Panc1 (cell line): ENCODE measurements around the gene KLK5. TPM values are rescaled to one million over a fixed set of nuclear protein-coding genes. Genes with fewer than 3 reads are reported as not detected.
"Not testable (repeated sequence)": the region's sequence is repeated elsewhere in the genome, so short reads cannot be mapped to it uniquely, and the experiment has no call there.

Experiments used
- ATAC-seq: fragments of 200-7000 bp; cut with Tn5 transposase; 2 replicates; pipeline ENCODE4 v1.9.1; 2020; ENCODE audit warnings: mild to moderate bottlenecking, moderate library complexity
- BruUV-seq: library from RNA; stranded (reverse); fragments of 400-500 nt; replicated peaks from 2 replicates; lab custom pipeline; 2021; lab: Mats Ljungman, UMichigan
- CTCF ChIA-PET: fragments of 300-600 bp; sonication (Branson Sonifier 250); formaldehyde crosslinking; loops from one replicate; lab custom pipeline; 2022; ENCODE audit warnings: antibody characterized with exemption; lab: Charles Lee
- POLR2A ChIA-PET: fragments of 300-600 bp; sonication (Branson Sonifier 250); formaldehyde crosslinking; loops from one replicate; lab custom pipeline; 2022; ENCODE audit warnings: antibody characterized with exemption; lab: Charles Lee
- DNase-seq: peaks from one replicate; pipeline ENCODE4 v3.0.0-alpha.2; 2010; ENCODE audit warnings: low read depth, low spot score
- H3K27ac ChIP-seq: 2 replicates; pipeline ENCODE4 v1.5.1; 2011; ENCODE audit warnings: mild to moderate bottlenecking, low read length, inconsistent platforms
- H3K27me3 ChIP-seq: fragments of 200-500 bp; sonication (Bioruptor generic); 2 replicates; pipeline ENCODE4 v1.6.0; 2014; ENCODE audit warnings: low read length, inconsistent platforms; ENCODE audit not compliant: control insufficient read depth, insufficient read depth
- H3K36me3 ChIP-seq: fragments of 200-500 bp; sonication (Bioruptor generic); 2 replicates; pipeline ENCODE4 v1.5.1; 2014; ENCODE audit warnings: inconsistent platforms, mild to moderate bottlenecking, low read length, moderate library complexity; ENCODE audit not compliant: control insufficient read depth, insufficient read depth
- H3K4me1 ChIP-seq: 2 replicates; pipeline ENCODE4 v1.5.1; 2011; ENCODE audit warnings: inconsistent platforms, mild to moderate bottlenecking, low read length, moderate library complexity; ENCODE audit not compliant: control insufficient read depth, insufficient read depth
- H3K4me3 ChIP-seq, 2 experiments: 2 replicates each; pipeline ENCODE4 v1.5.1; 2011 to 2012; ENCODE audit warnings: low read depth in 2 of 2, low read length in 2 of 2, mild to moderate bottlenecking in 2 of 2, inconsistent platforms in 1 of 2, moderate library complexity in 1 of 2
- H3K9me3 ChIP-seq: fragments of 200-500 bp; sonication (Bioruptor generic); 2 replicates; pipeline ENCODE4 v1.5.1; 2014; ENCODE audit warnings: low read depth, mild to moderate bottlenecking, inconsistent platforms, low read length, moderate library complexity; ENCODE audit not compliant: control insufficient read depth, insufficient read depth
- POLR2AphosphoS5 ChIP-seq: IDR thresholded peaks from 2 replicates; pipeline ENCODE4 v1.6.1; 2012; ENCODE audit warnings: mild to moderate bottlenecking, low read depth, low read length, moderate library complexity
- SIN3A ChIP-seq: IDR thresholded peaks from 2 replicates; pipeline ENCODE4 v1.6.1; 2012; ENCODE audit warnings: low read depth, mild to moderate bottlenecking, low read length, moderate library complexity, borderline replicate concordance; ENCODE audit not compliant: insufficient read depth
- TCF7L2 ChIP-seq: IDR thresholded peaks from 2 replicates; pipeline ENCODE4 v1.6.1; 2011; ENCODE audit warnings: mild to moderate bottlenecking, low read depth, low read length, inconsistent platforms
- in situ Hi-C: cut with HindIII; loops from 2 replicates; pipeline ENCODE4 v1.10.0; 2016; ENCODE audit warnings: low sequenced_read_pairs, low pct_unique_long_range_greater_than_20kb
- intact Hi-C: fragments of 100-400 bp; cut with micrococcal nuclease; formaldehyde crosslinking; loops from one replicate; pipeline ENCODE4 v1.10.0; 2022; ENCODE audit not compliant: unreplicated experiment
- total RNA-seq: library from RNA; stranded (reverse); gene quantifications from one replicate; pipeline ENCODE4 v1.2.1, GENCODE V29; 2021; ENCODE audit not compliant: unreplicated experiment
- TF ChIP-seq, protein P1 (sequence below): fragments of 450-650 bp; IDR thresholded peaks from 2 replicates; pipeline ENCODE4 v1.5.1; 2017; ENCODE audit warnings: mild to moderate bottlenecking
- TF ChIP-seq, protein P2 (sequence below), 2 experiments: IDR thresholded peaks; 2 replicates each; pipeline ENCODE4 v1.6.1; 2011 to 2012; ENCODE audit warnings: low read depth in 2 of 2, control low read depth in 1 of 2, low read length in 1 of 2, mild to moderate bottlenecking in 1 of 2, moderate library complexity in 1 of 2; ENCODE audit not compliant: insufficient read depth in 1 of 2

KLK5 gene
- total RNA-seq, 1 experiment from 2014 or later = not detected

DNA sequence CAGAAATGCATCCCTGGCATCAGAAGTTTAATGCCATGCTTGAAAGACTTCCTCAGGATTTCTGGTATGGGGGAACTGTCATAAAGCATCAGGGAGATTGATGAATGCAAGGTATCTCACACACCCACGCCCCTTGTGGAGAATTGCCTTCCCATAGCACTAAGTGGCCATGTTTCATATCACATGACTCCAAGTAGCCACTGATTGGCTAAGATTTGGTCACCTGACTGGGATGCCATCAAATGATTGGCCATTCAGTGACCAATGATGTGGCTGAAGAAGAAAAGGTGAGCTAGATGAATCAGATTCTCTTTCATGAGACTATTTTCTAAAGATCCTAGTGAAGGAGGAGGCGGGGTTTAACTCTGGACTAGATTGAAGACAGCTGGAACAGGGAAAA is 41.3 kb upstream of the KLK5 start:
- BruUV-seq = no TSS peak
- intact Hi-C loops = no loop called here
- Histone ChIP-seq H3K4me3 (no peak overlapping the region), H3K4me1 (no peaks in the 10 kb centered on the region), H3K27me3 (peaks cover 6% of the 10 kb centered on the region), H3K9me3 (no peaks in the 10 kb centered on the region), H3K27ac (no peak overlapping the region), H3K36me3 (no peaks in the 10 kb centered on the region)
- in situ Hi-C loops = no loop called here
- TF ChIP-seq, protein P1, sequence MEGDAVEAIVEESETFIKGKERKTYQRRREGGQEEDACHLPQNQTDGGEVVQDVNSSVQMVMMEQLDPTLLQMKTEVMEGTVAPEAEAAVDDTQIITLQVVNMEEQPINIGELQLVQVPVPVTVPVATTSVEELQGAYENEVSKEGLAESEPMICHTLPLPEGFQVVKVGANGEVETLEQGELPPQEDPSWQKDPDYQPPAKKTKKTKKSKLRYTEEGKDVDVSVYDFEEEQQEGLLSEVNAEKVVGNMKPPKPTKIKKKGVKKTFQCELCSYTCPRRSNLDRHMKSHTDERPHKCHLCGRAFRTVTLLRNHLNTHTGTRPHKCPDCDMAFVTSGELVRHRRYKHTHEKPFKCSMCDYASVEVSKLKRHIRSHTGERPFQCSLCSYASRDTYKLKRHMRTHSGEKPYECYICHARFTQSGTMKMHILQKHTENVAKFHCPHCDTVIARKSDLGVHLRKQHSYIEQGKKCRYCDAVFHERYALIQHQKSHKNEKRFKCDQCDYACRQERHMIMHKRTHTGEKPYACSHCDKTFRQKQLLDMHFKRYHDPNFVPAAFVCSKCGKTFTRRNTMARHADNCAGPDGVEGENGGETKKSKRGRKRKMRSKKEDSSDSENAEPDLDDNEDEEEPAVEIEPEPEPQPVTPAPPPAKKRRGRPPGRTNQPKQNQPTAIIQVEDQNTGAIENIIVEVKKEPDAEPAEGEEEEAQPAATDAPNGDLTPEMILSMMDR = no peak
- TF ChIP-seq POLR2AphosphoS5 = no peak
- TF ChIP-seq, protein P2, sequence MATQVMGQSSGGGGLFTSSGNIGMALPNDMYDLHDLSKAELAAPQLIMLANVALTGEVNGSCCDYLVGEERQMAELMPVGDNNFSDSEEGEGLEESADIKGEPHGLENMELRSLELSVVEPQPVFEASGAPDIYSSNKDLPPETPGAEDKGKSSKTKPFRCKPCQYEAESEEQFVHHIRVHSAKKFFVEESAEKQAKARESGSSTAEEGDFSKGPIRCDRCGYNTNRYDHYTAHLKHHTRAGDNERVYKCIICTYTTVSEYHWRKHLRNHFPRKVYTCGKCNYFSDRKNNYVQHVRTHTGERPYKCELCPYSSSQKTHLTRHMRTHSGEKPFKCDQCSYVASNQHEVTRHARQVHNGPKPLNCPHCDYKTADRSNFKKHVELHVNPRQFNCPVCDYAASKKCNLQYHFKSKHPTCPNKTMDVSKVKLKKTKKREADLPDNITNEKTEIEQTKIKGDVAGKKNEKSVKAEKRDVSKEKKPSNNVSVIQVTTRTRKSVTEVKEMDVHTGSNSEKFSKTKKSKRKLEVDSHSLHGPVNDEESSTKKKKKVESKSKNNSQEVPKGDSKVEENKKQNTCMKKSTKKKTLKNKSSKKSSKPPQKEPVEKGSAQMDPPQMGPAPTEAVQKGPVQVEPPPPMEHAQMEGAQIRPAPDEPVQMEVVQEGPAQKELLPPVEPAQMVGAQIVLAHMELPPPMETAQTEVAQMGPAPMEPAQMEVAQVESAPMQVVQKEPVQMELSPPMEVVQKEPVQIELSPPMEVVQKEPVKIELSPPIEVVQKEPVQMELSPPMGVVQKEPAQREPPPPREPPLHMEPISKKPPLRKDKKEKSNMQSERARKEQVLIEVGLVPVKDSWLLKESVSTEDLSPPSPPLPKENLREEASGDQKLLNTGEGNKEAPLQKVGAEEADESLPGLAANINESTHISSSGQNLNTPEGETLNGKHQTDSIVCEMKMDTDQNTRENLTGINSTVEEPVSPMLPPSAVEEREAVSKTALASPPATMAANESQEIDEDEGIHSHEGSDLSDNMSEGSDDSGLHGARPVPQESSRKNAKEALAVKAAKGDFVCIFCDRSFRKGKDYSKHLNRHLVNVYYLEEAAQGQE (IDR thresholded peaks at IDR 0.05; ENCODE audit: insufficient read depth in 1 of 2, low read depth in 2 of 2, low read length in 1 of 2) = no peak
- TF ChIP-seq TCF7L2 = no peak
- TF ChIP-seq SIN3A = no peak
- DNase-seq (no peak), ATAC-seq (no peak)
- ChIA-PET POLR2A (no interaction called here), CTCF (no interaction called here)

DNA sequence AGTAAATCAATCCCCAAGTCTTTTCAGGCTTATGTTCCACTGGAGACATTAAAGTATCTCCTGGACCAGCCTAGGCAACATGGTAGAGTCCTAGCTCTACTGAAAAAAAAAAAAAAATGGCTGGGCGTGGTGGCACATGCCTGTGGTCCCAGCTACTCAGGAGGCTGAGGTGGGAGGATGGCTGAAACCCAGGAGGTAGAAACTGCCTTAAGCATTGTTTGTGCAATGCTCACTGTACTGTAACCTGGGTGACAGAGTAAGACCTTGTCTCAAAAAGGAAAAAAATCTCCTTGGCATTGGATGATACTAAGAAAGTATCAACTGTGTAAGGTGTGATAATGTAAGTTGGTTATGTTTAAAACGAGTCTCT is 39.8 kb upstream of the KLK5 start:
- TF ChIP-seq SIN3A (no peak), POLR2AphosphoS5 (no peak), TCF7L2 (no peak)
- TF ChIP-seq, protein P1 = no peak
- TF ChIP-seq, protein P2 (IDR thresholded peaks at IDR 0.05; ENCODE audit: insufficient read depth in 1 of 2, low read depth in 2 of 2, low read length in 1 of 2) = no peak
- intact Hi-C loops (no loop called here), in situ Hi-C loops (no loop called here)
- Histone ChIP-seq H3K36me3 (no peaks in the 10 kb centered on the region), H3K27ac (no peak overlapping the region), H3K27me3 (peaks cover 6% of the 10 kb centered on the region), H3K4me1 (no peaks in the 10 kb centered on the region), H3K9me3 (no peaks in the 10 kb centered on the region), H3K4me3 (no peak overlapping the region)
- DNase-seq (no peak), ATAC-seq (no peak)
- POLR2A ChIA-PET = no interaction called here
- BruUV-seq = no TSS peak
- CTCF ChIA-PET = no interaction called here

DNA sequence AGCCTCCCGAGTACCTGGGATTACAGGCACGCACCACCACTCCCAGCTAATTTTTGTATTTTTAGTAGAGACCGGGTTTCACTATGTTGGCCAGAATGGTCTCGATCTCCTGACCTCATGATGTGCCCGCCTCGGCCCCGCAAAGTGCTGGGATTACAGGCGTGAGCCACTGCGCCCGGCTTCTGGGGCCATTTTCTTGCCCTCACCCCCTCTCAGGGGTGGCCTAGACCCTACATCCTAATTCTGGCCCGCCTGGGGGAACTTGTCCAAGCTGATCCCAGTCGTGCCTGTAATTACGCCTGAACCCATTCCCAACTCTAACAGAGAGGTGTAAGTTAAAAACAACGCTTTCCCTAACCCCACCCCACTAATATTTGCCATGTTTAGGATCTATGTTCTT is 31.6 kb upstream of the KLK5 start:
- in situ Hi-C loops, H3K4me1 ChIP-seq, H3K4me3 ChIP-seq, H3K27ac ChIP-seq, DNase-seq, ATAC-seq, BruUV-seq, H3K27me3 ChIP-seq, H3K9me3 ChIP-seq, CTCF ChIA-PET, H3K36me3 ChIP-seq, POLR2A ChIA-PET, intact Hi-C loops: not testable (repeated sequence)
